Cardiac septum (tissue), 1 donor: Measurements from ENCODE around the gene BRPF1. TPM values are rescaled to one million over a fixed set of nuclear protein-coding genes. Genes with fewer than 3 reads are reported as not detected.

Source experiments
- DNase-seq: peaks from one replicate; pipeline ENCODE4 v3.0.0-alpha.2; 2020; ENCODE audit warnings: low spot score
- intact Hi-C: fragments of 100-400 bp; cut with DNase I; formaldehyde crosslinking; loops from one replicate; pipeline ENCODE4 v1.14.0; 2022
- total RNA-seq: library from RNA; stranded (reverse); fragmentation: NEBNext Ultra II Directional; extraction: Animal tissue kit (Norgen Biotek cat#: 25700); gene quantifications from one replicate; pipeline ENCODE4 v1.2.1, GENCODE V29; 2021
- donor health status: DM: no; HTN: no; CAD: no.

The BRPF1 gene
- total RNA-seq, 1 donor from 2014 or later, result 10.6 TPM

- no peak for DNase-seq
- intact Hi-C loops, result no loop called here
Observed at GRCh38 chr3:9725775-9726515, 5.6 kb upstream of the BRPF1 start.

GRCh38 chr3:9727041-9727595, 4.4 kb upstream of the BRPF1 start:
- intact Hi-C loops, result no loop called here
- no peak for DNase-seq

GRCh38 chr3:9727743-9728142, 3.8 kb upstream of the BRPF1 start:
- intact Hi-C loops, result no loop called here
- no peak for DNase-seq

GRCh38 chr3:9729419-9729818, 2.1 kb upstream of the BRPF1 start:
- intact Hi-C loops, result no loop called here
- no peak for DNase-seq

GRCh38 chr3:9730657-9731205, 804 bp upstream of the BRPF1 start:
- intact Hi-C loops, result loop anchor here (1.0 to 5.0 kb wide), 3 partner anchors 19 to 382 kb away; partner anchors contain the start of genes ARPC4, OGG1 and TADA3
- no peak for DNase-seq

- no peak for DNase-seq
- intact Hi-C loops, result loop anchor here (5.0 kb wide), 2 partner anchors 60 to 380 kb away; partner anchors contain the start of genes ARPC4 and TADA3
Observed at GRCh38 chr3:9732080-9732739, 675 bp downstream of the BRPF1 start.

GRCh38 chr3:9732740-9733115, 1.2 kb downstream of the BRPF1 start:
- DNase-seq, result no peak
- intact Hi-C loops, result loop anchor here (5.0 kb wide), 2 partner anchors 60 to 380 kb away; partner anchors contain the start of genes ARPC4 and TADA3

- DNase-seq, result no peak
- intact Hi-C loops, result no loop called here
Observed at GRCh38 chr3:9736831-9737230, 5.3 kb downstream of the BRPF1 start.

- intact Hi-C loops, result no loop called here
Observed at GRCh38 chr3:9739181-9739580, 7.6 kb downstream of the BRPF1 start.

GRCh38 chr3:9742560-9742959, 11.0 kb downstream of the BRPF1 start:
- intact Hi-C loops, result no loop called here
- no peak for DNase-seq

More at GRCh38 chr3:9739181-9739580, 7.6 kb downstream of the BRPF1 start:
- no peak for DNase-seq

GRCh38 chr3:9743548-9743947, 12.0 kb downstream of the BRPF1 start:
- intact Hi-C loops, result no loop called here
- DNase-seq, result no peak

GRCh38 chr3:9744162-9744561, 12.6 kb downstream of the BRPF1 start:
- DNase-seq, result no peak
- intact Hi-C loops, result no loop called here

GRCh38 chr3:9745521-9745920, 14.0 kb downstream of the BRPF1 start:
- no peak for DNase-seq
- intact Hi-C loops, result loop anchor here (5.0 kb wide), 2 partner anchors 78 to 98 kb away; partner anchors contain the start of gene MTMR14

- no peak for DNase-seq
- intact Hi-C loops, result loop anchor here (5.0 kb wide), 2 partner anchors 79 to 99 kb away; partner anchors contain the start of gene MTMR14
Observed at GRCh38 chr3:9746330-9746729, 14.8 kb downstream of the BRPF1 start.

- DNase-seq, result no peak
- intact Hi-C loops, result loop anchor here (5.0 kb wide), 2 partner anchors 80 to 100 kb away; partner anchors contain the start of gene MTMR14
Observed at GRCh38 chr3:9747267-9747666, 15.7 kb downstream of the BRPF1 start.

- intact Hi-C loops, result loop anchor here (5.0 kb wide), 2 partner anchors 81 to 101 kb away; partner anchors contain the start of gene MTMR14
- no peak for DNase-seq
Observed at GRCh38 chr3:9748031-9748430, 16.5 kb downstream of the BRPF1 start.

- DNase-seq, result peak; percentile 76
- intact Hi-C loops, result loop anchor here (1.0 to 5.0 kb wide), 3 partner anchors 18 to 102 kb away; partner anchors contain the start of genes BRPF1 and MTMR14
Observed at GRCh38 chr3:9749296-9749644, 17.7 kb downstream of the BRPF1 start.

- DNase-seq, result peak; percentile 98
- intact Hi-C loops, result loop anchor here (1.0 to 5.0 kb wide), 5 partner anchors 19 to 103 kb away; partner anchors contain the start of genes ARPC4, BRPF1, MTMR14 and TADA3
Observed at GRCh38 chr3:9749645-9750555, 18.4 kb downstream of the BRPF1 start, which contains the start of gene OGG1. OGG1 (plus strand) TSS chr3:9749952; CDS start chr3:9750287, 335 bp downstream.
